Ovary (tissue), 3 donors: ENCODE data around the gene ZNF804B.

Experiments
- EP300 ChIP-seq: sonication (generic); formaldehyde crosslinking; IDR thresholded peaks from one replicate; pipeline ENCODE4 v1.6.1; 2017; ENCODE audit warnings: antibody characterized with exemption
- POLR2A ChIP-seq: fragments of 450-650 bp; IDR thresholded peaks from one replicate; pipeline ENCODE4 v1.6.1; 2017; ENCODE audit warnings: antibody characterized with exemption, mild to moderate bottlenecking, moderate library complexity
- TF ChIP-seq, protein P1 (sequence below), 3 donors: fragments of 450-650 bp in 2 of 3; fragments of 200-600 bp in 1 of 3; IDR thresholded peaks; one replicate each; pipeline versions ENCODE4 v1.5.1 to v1.8.0; 2016 to 2022; ENCODE audit warnings: antibody characterized with exemption in 3 of 3, mild to moderate bottlenecking in 1 of 3
- donor health status: DM: no; HTN: no; CAD: no.

DNA sequence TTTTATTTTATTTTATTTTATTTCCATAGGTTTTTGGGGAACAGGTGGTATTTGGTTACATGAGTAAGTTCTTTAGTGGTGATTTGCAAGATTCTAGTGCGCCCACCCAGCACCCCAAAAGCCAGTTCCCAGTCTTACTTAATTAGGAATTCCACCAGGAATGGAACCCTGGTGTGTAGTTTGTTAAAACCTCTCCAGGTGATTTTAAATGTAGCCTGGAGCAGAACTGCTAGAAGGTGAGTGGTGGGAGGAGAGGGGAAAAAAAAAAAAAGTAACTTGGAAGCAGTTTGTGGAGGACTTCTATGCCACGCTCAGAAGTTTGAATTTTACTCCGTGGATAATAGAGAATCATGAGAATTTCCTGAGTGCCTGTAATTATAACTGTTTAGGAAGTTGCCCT is 41.5 kb downstream of the ZNF804B start:
- TF ChIP-seq, protein P1, sequence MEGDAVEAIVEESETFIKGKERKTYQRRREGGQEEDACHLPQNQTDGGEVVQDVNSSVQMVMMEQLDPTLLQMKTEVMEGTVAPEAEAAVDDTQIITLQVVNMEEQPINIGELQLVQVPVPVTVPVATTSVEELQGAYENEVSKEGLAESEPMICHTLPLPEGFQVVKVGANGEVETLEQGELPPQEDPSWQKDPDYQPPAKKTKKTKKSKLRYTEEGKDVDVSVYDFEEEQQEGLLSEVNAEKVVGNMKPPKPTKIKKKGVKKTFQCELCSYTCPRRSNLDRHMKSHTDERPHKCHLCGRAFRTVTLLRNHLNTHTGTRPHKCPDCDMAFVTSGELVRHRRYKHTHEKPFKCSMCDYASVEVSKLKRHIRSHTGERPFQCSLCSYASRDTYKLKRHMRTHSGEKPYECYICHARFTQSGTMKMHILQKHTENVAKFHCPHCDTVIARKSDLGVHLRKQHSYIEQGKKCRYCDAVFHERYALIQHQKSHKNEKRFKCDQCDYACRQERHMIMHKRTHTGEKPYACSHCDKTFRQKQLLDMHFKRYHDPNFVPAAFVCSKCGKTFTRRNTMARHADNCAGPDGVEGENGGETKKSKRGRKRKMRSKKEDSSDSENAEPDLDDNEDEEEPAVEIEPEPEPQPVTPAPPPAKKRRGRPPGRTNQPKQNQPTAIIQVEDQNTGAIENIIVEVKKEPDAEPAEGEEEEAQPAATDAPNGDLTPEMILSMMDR (IDR thresholded peaks at IDR 0.05): no peak
- TF ChIP-seq EP300 (no peak), POLR2A (no peak)
